Measurements from ENCODE around the gene RASGRP1. TPM values are rescaled to one million over a fixed set of nuclear protein-coding genes. Genes with fewer than 3 reads are reported as not detected.
A peak's percentile ranks its signal among the peaks of the same experiment; 100 is the strongest.

Gene RASGRP1
- total and polyA plus RNA-seq, 10 of the 15 experiments (the other 5 are each of a cell fraction or from before 2014, with no cell fraction given) = 5.6 to 234 (median 20.9) TPM

DNA sequence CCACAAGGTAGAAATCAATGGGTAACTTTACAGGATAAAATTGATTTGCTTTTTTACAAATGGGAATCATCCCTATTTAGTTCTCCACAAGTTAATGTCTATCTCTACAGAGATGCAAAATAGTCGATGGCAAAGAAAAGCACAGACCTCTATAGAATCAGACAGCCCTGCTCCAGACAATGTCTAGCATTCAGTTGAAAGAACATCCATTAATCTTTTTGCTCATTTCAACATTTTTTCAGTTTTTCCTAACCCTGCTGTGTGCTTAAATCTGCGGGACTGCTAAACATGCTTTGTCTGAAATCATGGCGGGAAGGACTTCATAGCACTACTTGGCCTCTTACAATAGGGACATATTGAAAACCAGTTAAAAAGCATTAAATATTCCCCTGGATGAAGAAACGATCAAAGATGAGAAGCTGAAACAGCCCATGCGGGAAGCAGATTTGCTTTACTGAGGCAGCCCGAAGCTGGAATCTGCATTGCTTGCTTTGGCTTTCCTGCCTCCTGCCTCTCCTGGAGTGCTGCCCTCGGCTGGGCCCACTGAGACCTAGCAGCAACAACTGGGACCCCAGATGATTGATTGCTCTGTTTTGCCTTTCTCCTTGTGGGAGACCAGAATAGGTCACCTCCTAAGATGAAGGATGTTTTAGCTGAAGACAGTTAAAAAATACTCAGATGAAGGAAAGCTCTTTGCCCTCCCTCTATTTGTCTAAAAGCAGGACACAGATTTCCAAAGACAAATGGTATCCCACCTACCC lies 38.5 kb upstream of the RASGRP1 start:
- POLR2A ChIA-PET = interaction anchor here (0.6 to 2.5 kb wide), 10 partner anchors 9 to 79 kb away, joined by 3 to 8 read pairs (median 4); partner anchors contain the start of gene RASGRP1
- CTCF ChIA-PET = interaction anchor here (1.2 to 2.4 kb wide), 9 partner anchors 8 to 88 kb away, joined by 4 to 11 read pairs (median 8); no protein-coding TSS in a partner anchor
- H3K36me3 ChIP-seq (ENCODE audit: control insufficient read depth in 2 of 2, insufficient read depth in 2 of 2, low read length in 1 of 2) = no peaks in the 10 kb centered on the region
- H3K9me3 ChIP-seq (replicated peaks; ENCODE audit: control insufficient read depth, insufficient read depth, low read length) = no peaks in the 10 kb centered on the region
- no peak for FAIRE-seq
- H3K9ac ChIP-seq (ENCODE audit: control insufficient read depth, insufficient read depth, low read length) = no peak overlapping the region
- H3K4me3 ChIP-seq = no peak overlapping the region
- SMC1A ChIA-PET (ENCODE audit: uncharacterized antibody, unreplicated experiment) = interaction anchor here (0.6 to 42.6 kb wide), 20 partner anchors 8 to 114 kb away, joined by 3 to 1803 read pairs (median 6); no protein-coding TSS in a partner anchor
- TF ChIP-seq, protein P1, sequence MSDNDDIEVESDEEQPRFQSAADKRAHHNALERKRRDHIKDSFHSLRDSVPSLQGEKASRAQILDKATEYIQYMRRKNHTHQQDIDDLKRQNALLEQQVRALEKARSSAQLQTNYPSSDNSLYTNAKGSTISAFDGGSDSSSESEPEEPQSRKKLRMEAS (IDR thresholded peaks at IDR 0.05; ENCODE audit: low read depth, low read length) = no peak
- TF ChIP-seq BACH1 (IDR thresholded peaks at IDR 0.05; ENCODE audit: borderline replicate concordance) (no peak), ETV6 (conservative IDR thresholded peaks at IDR 0.05 in 1 of 2, IDR thresholded peaks at IDR 0.05 in 1 of 2; ENCODE audit: borderline replicate concordance in 1 of 2, low read depth in 1 of 2) (no peak), CHD4 (IDR thresholded peaks at IDR 0.05) (no peak)
- no peak overlapping the region for H3K27ac ChIP-seq (ENCODE audit: control insufficient read depth, insufficient read depth)
- H3K4me2 ChIP-seq (ENCODE audit: control insufficient read depth, insufficient read depth) = no peak overlapping the region
- no peak overlapping the region for H2AFZ ChIP-seq (ENCODE audit: control insufficient read depth, low read depth, low read length)
- intact Hi-C loops (cut with micrococcal nuclease; ENCODE audit: unreplicated experiment) = no loop called here
- WGBS (ENCODE audit: insufficient coverage, insufficient replicate concordance, low lambda C conversion rate, missing lambda C conversion rate) = 75% methylated on average over 7 of the region's 7 CpGs
- RAD21 ChIA-PET (ENCODE audit: unreplicated experiment) = interaction anchor here (0.7 to 2.6 kb wide), 12 partner anchors 16 to 87 kb away, joined by 3 to 17 read pairs (median 6); partner anchors contain the start of gene RASGRP1
- in situ Hi-C loops (cut with MboI) = no loop called here
- peak; percentile 22; the same call in 2 of the 3 replicates for ATAC-seq
- no peaks in the 10 kb centered on the region for H4K20me1 ChIP-seq (ENCODE audit: control insufficient read depth, insufficient read depth)
- H3K27me3 ChIP-seq (replicated peaks in 1 of 2; ENCODE audit: control insufficient read depth in 2 of 2, insufficient read depth in 2 of 2, low read length in 1 of 2) = peaks cover 0 to 3% of the 10 kb centered on the region in 2 experiments; a peak in 1 of 4 replicates
- no peaks in the 10 kb centered on the region; the same call in 1 of the 2 replicates for H3K4me1 ChIP-seq (ENCODE audit: control insufficient read depth, insufficient read depth, low read length)
- no peak for DNase-seq (ENCODE audit: low read depth, low spot score)
- no TSS peak for BruUV-seq (replicated peaks)
- no peaks in the 10 kb centered on the region for H3K79me2 ChIP-seq (ENCODE audit: control insufficient read depth, insufficient read depth, low read length)

All from GM12878 (cell line).